HFFc6 (cell line): ENCODE data around the gene GRM5. TPM values are rescaled to one million over a fixed set of nuclear protein-coding genes. Genes with fewer than 3 reads are reported as not detected.

Source experiments
- DNase-seq: peaks from one replicate; pipeline ENCODE4 v3.0.0-alpha.2; 2018
- H3K27ac Mint-ChIP-seq: 2 replicates; pipeline ENCODE4 v1.8.0; 2020; ENCODE audit warnings: mild to moderate bottlenecking, mixed read lengths
- H3K27me3 Mint-ChIP-seq: 2 replicates; pipeline ENCODE4 v1.8.0; 2021; ENCODE audit warnings: mild to moderate bottlenecking, moderate library complexity, mixed read lengths; ENCODE audit not compliant: insufficient read depth
- H3K36me3 Mint-ChIP-seq: 2 replicates; pipeline ENCODE4 v1.8.0; 2021; ENCODE audit warnings: low read depth, mixed read lengths
- H3K4me1 Mint-ChIP-seq: 2 replicates; pipeline ENCODE4 v1.8.0; 2020; ENCODE audit warnings: low read depth, mixed read lengths
- H3K4me3 Mint-ChIP-seq: 2 replicates; pipeline ENCODE4 v1.8.0; 2020; ENCODE audit warnings: mild to moderate bottlenecking, moderate library complexity, mixed read lengths
- H3K9me3 Mint-ChIP-seq: 2 replicates; pipeline ENCODE4 v1.8.0; 2020; ENCODE audit warnings: mild to moderate bottlenecking, mixed read lengths
- CTCF ChIP-seq: fragments of 200-600 bp; sonication (generic); IDR thresholded peaks from 2 replicates; pipeline ENCODE4 v1.5.0; 2021; ENCODE audit warnings: antibody characterized with exemption, mild to moderate bottlenecking
- total RNA-seq, 6 experiments: library from RNA; stranded (reverse); fragmentation: NEBNext Ultra II Directional; extraction: Animal tissue kit (Norgen Biotek cat#: 25700); gene quantifications; 2 replicates in 1 of 6; 3 replicates in 5 of 6; pipeline ENCODE4 v1.2.3, GENCODE V29; 2021

The GRM5 gene
- total RNA-seq, 6 experiments from 2014 or later = 0.12 TPM; not detected in 5

- Mint-ChIP-seq H3K27me3 (no peaks in the 10 kb centered on the region; the same call in 1 of the 2 replicates), H3K4me3 (peak overlapping the region; percentile 18), H3K36me3 (no peaks in the 10 kb centered on the region), H3K4me1 (peaks cover 45% of the 10 kb centered on the region), H3K27ac (peak overlapping the region; percentile 67), H3K9me3 (no peaks in the 10 kb centered on the region)
- no peak for DNase-seq
- TF ChIP-seq CTCF = no peak
Measured at GRCh38 chr11:88522624-88523385, 543.0 kb downstream of the GRM5 start.

- Mint-ChIP-seq H3K27ac (peak overlapping the region; percentile 29), H3K27me3 (no peaks in the 10 kb centered on the region; the same call in 1 of the 2 replicates), H3K4me1 (peaks cover 45% of the 10 kb centered on the region), H3K36me3 (no peaks in the 10 kb centered on the region), H3K4me3 (no peak overlapping the region), H3K9me3 (no peaks in the 10 kb centered on the region)
- no peak for TF ChIP-seq CTCF
- DNase-seq = no peak
Measured at GRCh38 chr11:88521799-88522201, 544.0 kb downstream of the GRM5 start.

GRCh38 chr11:88521399-88521798 lies 544.4 kb downstream of the GRM5 start:
- Mint-ChIP-seq H3K4me1 (peaks cover 45% of the 10 kb centered on the region), H3K27me3 (no peaks in the 10 kb centered on the region; the same call in 1 of the 2 replicates), H3K27ac (peak overlapping the region; percentile 29), H3K9me3 (no peaks in the 10 kb centered on the region), H3K36me3 (no peaks in the 10 kb centered on the region), H3K4me3 (no peak overlapping the region)
- no peak for TF ChIP-seq CTCF
- DNase-seq = no peak

DNA sequence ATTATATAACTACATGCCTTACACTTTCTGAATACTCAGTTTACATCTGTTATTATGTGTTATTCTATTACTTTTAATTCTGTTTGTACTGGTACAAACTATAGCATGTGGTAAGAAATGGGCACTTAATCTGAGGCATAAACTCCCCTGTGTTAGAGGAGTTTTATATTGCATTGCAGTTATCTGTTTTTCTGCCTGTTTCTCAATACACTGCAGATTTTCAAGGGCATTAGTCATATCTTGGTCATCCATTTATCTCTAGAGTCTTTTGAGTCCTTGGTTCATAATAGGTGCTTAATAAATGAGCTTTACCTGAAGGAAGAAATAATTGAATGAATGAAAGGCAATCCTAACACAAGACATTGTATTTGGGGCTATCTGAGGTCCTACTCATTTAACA lies 545.4 kb downstream of the GRM5 start:
- Mint-ChIP-seq H3K36me3 (no peaks in the 10 kb centered on the region), H3K27ac (no peak overlapping the region), H3K9me3 (no peaks in the 10 kb centered on the region), H3K4me1 (peaks cover 45% of the 10 kb centered on the region), H3K4me3 (no peak overlapping the region), H3K27me3 (no peaks in the 10 kb centered on the region; the same call in 1 of the 2 replicates)
- TF ChIP-seq CTCF = no peak
- peak; percentile 33 for DNase-seq

DNA sequence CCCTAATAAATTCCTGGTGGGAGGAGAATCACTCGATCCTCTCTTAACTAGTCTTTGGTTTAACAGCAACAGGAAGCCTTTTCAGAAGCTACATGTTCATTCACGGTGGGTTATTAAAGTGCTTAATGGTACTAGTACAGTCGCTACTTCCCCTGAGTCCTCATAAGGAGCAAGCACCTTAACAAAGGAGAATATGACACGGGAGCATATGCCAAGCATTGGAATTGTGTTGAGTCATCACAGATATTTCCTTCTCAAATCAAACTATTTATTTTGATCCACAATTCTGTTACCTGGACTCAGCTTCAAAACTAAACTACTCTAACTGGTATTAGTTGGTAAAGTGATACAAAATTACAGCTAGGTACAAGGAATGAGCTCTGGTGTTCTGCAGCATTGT lies 550.8 kb downstream of the GRM5 start:
- TF ChIP-seq CTCF = no peak
- no peak for DNase-seq
- no peak overlapping the region for H3K4me3 Mint-ChIP-seq
- H3K36me3 Mint-ChIP-seq = no peaks in the 10 kb centered on the region
- peaks cover 10% of the 10 kb centered on the region; the same call in 1 of the 2 replicates for H3K4me1 Mint-ChIP-seq
- no peaks in the 10 kb centered on the region for H3K9me3 Mint-ChIP-seq
- no peak overlapping the region for H3K27ac Mint-ChIP-seq
- H3K27me3 Mint-ChIP-seq = 0 out of 2 replicates have a peak, but pooled peaks cover 2% of the 10 kb centered on the region
